Ectodermal cell (in vitro differentiated cells): ENCODE measurements around the gene EDN2.

Experiments used
- H3K27ac ChIP-seq: 2 replicates; pipeline ENCODE4 v1.7.0; 2013; ENCODE audit warnings: mild to moderate bottlenecking, low read depth, low read length; ENCODE audit not compliant: insufficient read depth, poor library complexity, severe bottlenecking
- H3K27me3 ChIP-seq: 2 replicates; pipeline ENCODE4 v1.7.0; 2013; ENCODE audit warnings: mild to moderate bottlenecking, low read length; ENCODE audit not compliant: insufficient read depth, control insufficient read depth, poor library complexity, severe bottlenecking
- H3K36me3 ChIP-seq: one replicate; pipeline ENCODE4 v1.7.0; 2013; ENCODE audit warnings: low read length; ENCODE audit not compliant: control insufficient read depth, insufficient read depth
- H3K4me1 ChIP-seq: one replicate; pipeline ENCODE4 v1.7.0; 2013; ENCODE audit warnings: low read length; ENCODE audit not compliant: control insufficient read depth, insufficient read depth
- H3K4me3 ChIP-seq: 2 replicates; pipeline ENCODE4 v1.7.0; 2013; ENCODE audit warnings: low read depth, low read length, control low read depth; ENCODE audit not compliant: insufficient read depth
- H3K9me3 ChIP-seq: 2 replicates; pipeline ENCODE4 v1.7.0; 2013; ENCODE audit warnings: mild to moderate bottlenecking, low read length, moderate library complexity; ENCODE audit not compliant: control insufficient read depth
- WGBS, 2 experiments: methylation state at CpG; one replicate each; pipeline ENCODE4 v1.1.7; 2013; ENCODE audit warnings: missing lambda C conversion rate in 2 of 2; 5-methylcytosine and 5-hydroxymethylcytosine counted together

The EDN2 gene

DNA sequence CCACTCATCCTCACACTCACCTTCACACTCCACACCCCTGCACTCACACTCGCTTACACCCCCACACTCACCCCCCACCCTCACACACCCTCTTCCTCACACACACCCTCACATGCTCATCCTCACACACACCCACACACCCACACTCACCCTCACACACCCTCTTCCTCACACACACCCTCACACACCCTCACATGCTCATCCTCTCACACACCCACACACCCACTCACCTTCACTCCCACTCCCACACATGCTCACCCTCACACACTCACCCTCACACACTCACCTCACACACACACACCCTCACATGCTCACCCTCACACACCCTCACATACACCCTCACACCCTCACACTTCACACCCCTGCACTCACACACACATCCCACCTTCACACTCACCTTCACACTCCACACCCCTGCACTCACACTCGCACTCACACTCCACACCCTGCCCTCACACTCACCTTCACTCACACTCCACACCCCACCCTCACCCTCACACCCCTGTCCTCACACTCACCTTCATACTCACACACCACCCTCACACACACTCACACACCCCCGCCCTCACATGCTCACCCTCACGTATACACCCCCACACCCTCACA is 42.6 kb upstream of the EDN2 start:
- no peaks in the 10 kb centered on the region for H3K27me3 ChIP-seq
- H3K27ac ChIP-seq = no peak overlapping the region
- peaks cover 2% of the 10 kb centered on the region for H3K4me1 ChIP-seq
- H3K4me3 ChIP-seq = no peak overlapping the region
- no peaks in the 10 kb centered on the region for H3K36me3 ChIP-seq
- H3K9me3 ChIP-seq = no peaks in the 10 kb centered on the region
- 91 to 92% methylated on average over 4 of the region's 4 CpGs for WGBS, 2 experiments

DNA sequence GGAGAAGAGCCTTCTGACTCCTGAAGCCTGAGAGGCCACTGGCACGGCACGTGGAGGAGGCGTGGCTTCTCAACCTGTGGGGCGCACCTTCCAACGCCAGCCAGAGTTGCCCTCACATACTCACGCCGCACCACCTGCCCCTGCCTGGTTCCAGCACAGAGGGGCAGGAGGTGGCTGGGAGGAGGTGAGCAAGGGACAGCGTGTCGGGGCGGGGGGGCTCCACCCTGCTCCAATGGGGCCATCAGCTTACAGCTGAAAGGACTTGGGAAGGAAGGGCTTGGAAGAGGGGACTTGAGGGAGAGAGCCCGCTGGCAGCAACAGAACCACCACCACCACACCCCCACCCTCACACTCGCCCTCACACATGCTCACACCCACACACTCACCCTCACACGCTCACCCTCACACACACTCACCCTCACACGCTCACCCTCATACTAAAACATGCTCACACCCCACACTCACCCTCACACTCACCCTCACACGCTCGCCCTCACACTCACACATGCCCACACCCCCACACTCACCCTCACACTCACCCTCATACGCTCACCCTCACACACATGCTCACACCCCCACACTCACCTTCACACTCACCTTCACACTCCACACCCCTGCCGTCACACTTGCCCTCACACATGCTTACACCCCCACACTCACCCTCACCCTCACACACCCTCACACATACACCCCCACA is 41.6 kb upstream of the EDN2 start:
- Histone ChIP-seq H3K27me3 (no peaks in the 10 kb centered on the region), H3K4me3 (no peak overlapping the region), H3K27ac (no peak overlapping the region), H3K9me3 (no peaks in the 10 kb centered on the region), H3K36me3 (no peaks in the 10 kb centered on the region), H3K4me1 (peaks cover 9% of the 10 kb centered on the region)
- WGBS, 2 experiments = 86 to 87% methylated on average over 18 of the region's 18 CpGs

- peaks cover 9% of the 10 kb centered on the region for H3K4me1 ChIP-seq
- WGBS, 2 experiments = 89 to 91% methylated on average over 30 of the region's 30 CpGs
- no peaks in the 10 kb centered on the region for H3K36me3 ChIP-seq
- H3K4me3 ChIP-seq = no peak overlapping the region
- H3K9me3 ChIP-seq = no peaks in the 10 kb centered on the region
- no peak overlapping the region for H3K27ac ChIP-seq
- H3K27me3 ChIP-seq = no peaks in the 10 kb centered on the region
Observed at GRCh38 chr1:41524676-41525675, 40.5 kb upstream of the EDN2 start.

GRCh38 chr1:41523949-41524675 is 39.6 kb upstream of the EDN2 start:
- Histone ChIP-seq H3K27ac (no peak overlapping the region), H3K36me3 (no peaks in the 10 kb centered on the region), H3K4me1 (peaks cover 9% of the 10 kb centered on the region), H3K27me3 (no peaks in the 10 kb centered on the region), H3K9me3 (no peaks in the 10 kb centered on the region), H3K4me3 (no peak overlapping the region)
- WGBS, 2 experiments = 89 to 90% methylated on average over 9 of the region's 9 CpGs

DNA sequence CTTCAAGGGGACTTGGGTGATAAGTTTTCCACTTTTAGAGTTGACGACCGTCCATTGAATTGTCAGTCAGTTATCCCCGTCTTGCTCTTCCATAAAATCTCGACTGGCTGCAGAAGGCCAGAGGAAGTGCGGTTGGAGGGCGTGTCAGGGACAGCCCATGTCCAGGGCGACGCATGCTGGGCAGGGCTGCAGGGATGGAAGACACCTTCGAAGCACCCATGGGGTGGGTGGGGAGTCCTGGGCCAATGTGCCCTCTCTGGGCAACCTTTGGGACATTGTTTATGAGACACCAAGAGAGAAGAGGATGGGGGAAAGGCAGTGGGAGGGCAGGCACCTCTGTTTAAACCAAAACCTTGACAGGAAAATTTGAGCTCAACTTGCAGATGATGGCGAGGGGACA is 38.6 kb upstream of the EDN2 start:
- H3K27me3 ChIP-seq = no peaks in the 10 kb centered on the region
- no peaks in the 10 kb centered on the region for H3K9me3 ChIP-seq
- H3K4me3 ChIP-seq = no peak overlapping the region
- peaks cover 9% of the 10 kb centered on the region for H3K4me1 ChIP-seq
- H3K27ac ChIP-seq = no peak overlapping the region
- WGBS, 2 experiments = 83 to 87% methylated on average over 10 of the region's 10 CpGs
- H3K36me3 ChIP-seq = no peaks in the 10 kb centered on the region

DNA sequence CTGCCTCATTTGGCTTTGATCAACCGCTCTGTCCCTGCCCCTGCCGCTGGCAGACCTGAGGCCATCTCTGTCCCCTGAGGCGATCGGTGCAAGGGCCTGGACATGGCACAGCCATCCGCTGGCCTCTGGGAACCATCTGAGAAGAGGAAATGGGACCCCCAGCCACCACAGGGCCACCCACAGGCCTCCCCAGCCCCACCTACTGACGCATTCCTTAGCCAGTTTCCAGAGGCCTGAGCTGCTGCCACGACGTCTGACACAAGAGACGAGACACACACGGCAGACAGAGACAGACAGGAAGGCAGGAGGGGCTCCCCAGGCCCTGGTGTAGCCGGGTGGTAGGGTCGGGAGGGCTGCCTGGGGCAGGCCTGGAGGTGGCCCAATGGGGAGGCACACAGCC is 37.3 kb upstream of the EDN2 start:
- no peaks in the 10 kb centered on the region for H3K27me3 ChIP-seq
- 62 to 63% methylated on average over 12 of the region's 12 CpGs for WGBS, 2 experiments
- no peak overlapping the region for H3K27ac ChIP-seq
- no peak overlapping the region for H3K4me3 ChIP-seq
- H3K4me1 ChIP-seq = peaks cover 9% of the 10 kb centered on the region
- no peaks in the 10 kb centered on the region for H3K9me3 ChIP-seq
- no peaks in the 10 kb centered on the region for H3K36me3 ChIP-seq

GRCh38 chr1:41520951-41521752 is 36.7 kb upstream of the EDN2 start:
- Histone ChIP-seq H3K27ac (no peak overlapping the region), H3K4me3 (no peak overlapping the region), H3K27me3 (no peaks in the 10 kb centered on the region), H3K9me3 (no peaks in the 10 kb centered on the region), H3K4me1 (peaks cover 12% of the 10 kb centered on the region), H3K36me3 (no peaks in the 10 kb centered on the region)
- WGBS, 2 experiments = 88% methylated on average over 15 of the region's 15 CpGs

DNA sequence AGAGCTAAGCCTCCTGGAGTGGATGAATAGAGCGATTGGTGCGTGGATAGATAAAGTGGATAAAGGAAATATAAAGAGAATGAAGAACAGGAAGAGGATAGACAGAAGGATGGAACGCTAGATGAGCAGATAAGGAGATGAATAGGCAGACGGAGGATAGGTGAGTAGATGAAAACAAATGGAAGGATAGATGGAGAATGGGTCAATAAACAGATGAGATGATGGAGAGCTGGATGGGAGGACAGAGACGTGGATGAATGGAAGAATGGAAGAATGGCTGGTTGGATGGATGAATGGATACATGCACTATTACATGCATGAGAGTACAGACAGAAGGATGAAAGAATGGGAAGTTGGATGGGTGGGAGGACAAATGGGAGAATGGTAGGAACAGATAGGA is 35.2 kb upstream of the EDN2 start:
- WGBS, 2 experiments = 93% methylated on average over 5 of the region's 5 CpGs
- Histone ChIP-seq H3K27ac (no peak overlapping the region), H3K27me3 (no peaks in the 10 kb centered on the region), H3K9me3 (no peaks in the 10 kb centered on the region), H3K4me1 (peaks cover 17% of the 10 kb centered on the region), H3K36me3 (no peaks in the 10 kb centered on the region), H3K4me3 (no peak overlapping the region)

GRCh38 chr1:41518471-41518870 is 34.0 kb upstream of the EDN2 start:
- H3K4me3 ChIP-seq = no peak overlapping the region
- 94 to 95% methylated on average over 5 of the region's 5 CpGs for whole genome bisulfite sequencing, 2 experiments
- no peaks in the 10 kb centered on the region for H3K9me3 ChIP-seq
- peaks cover 17% of the 10 kb centered on the region for H3K4me1 ChIP-seq
- no peaks in the 10 kb centered on the region for H3K36me3 ChIP-seq
- H3K27ac ChIP-seq = no peak overlapping the region
- no peaks in the 10 kb centered on the region for H3K27me3 ChIP-seq
